Dedifferentiated amniotic fluid mesenchymal stem cell (primary cell): ENCODE measurements around the gene PTPRG.

ENCODE experiments used
- DNase-seq: peaks from one replicate; pipeline ENCODE4 v3.0.0-alpha.2; 2016; ENCODE audit errors: extremely low spot score

The PTPRG gene

GRCh38 chr3:62149539-62149938 is 588.2 kb downstream of the PTPRG start:
- no peak for DNase-seq

- no peak for DNase-seq
These were observed 588.6 kb downstream of the PTPRG start for GRCh38 chr3:62149962-62150361.

- no peak for DNase-seq
These were observed 590.2 kb downstream of the PTPRG start for GRCh38 chr3:62151591-62151990.

- no peak for DNase-seq
These were observed 591.9 kb downstream of the PTPRG start for GRCh38 chr3:62153231-62153630.

GRCh38 chr3:62154457-62155148 is 593.2 kb downstream of the PTPRG start:
- no peak for DNase-seq

- DNase-seq = no peak
These were observed 597.8 kb downstream of the PTPRG start for GRCh38 chr3:62159056-62159708.

- no peak for DNase-seq
These were observed 598.3 kb downstream of the PTPRG start for GRCh38 chr3:62159709-62160092.

- DNase-seq = no peak
These were observed 600.0 kb downstream of the PTPRG start for GRCh38 chr3:62161371-62161770.

GRCh38 chr3:62164196-62164595 is 602.8 kb downstream of the PTPRG start:
- no peak for DNase-seq

- no peak for DNase-seq
These were observed 603.4 kb downstream of the PTPRG start for GRCh38 chr3:62164746-62165145.

GRCh38 chr3:62167566-62168262 is 606.3 kb downstream of the PTPRG start:
- no peak for DNase-seq

- no peak for DNase-seq
These were observed 607.0 kb downstream of the PTPRG start for GRCh38 chr3:62168356-62168755.

- no peak for DNase-seq
These were observed 608.7 kb downstream of the PTPRG start for GRCh38 chr3:62169906-62170660.

GRCh38 chr3:62171789-62172188 is 610.4 kb downstream of the PTPRG start:
- DNase-seq = no peak

GRCh38 chr3:62172199-62172598 is 610.8 kb downstream of the PTPRG start:
- DNase-seq = no peak

GRCh38 chr3:62173939-62174515 is 612.7 kb downstream of the PTPRG start:
- no peak for DNase-seq

GRCh38 chr3:62175161-62175560 is 613.8 kb downstream of the PTPRG start:
- no peak for DNase-seq

GRCh38 chr3:62178032-62178431 is 616.7 kb downstream of the PTPRG start:
- DNase-seq = no peak

- DNase-seq = no peak
These were observed 617.6 kb downstream of the PTPRG start for GRCh38 chr3:62178739-62179600.

- DNase-seq = no peak
These were observed 619.1 kb downstream of the PTPRG start for GRCh38 chr3:62180514-62180913.

- DNase-seq = no peak
These were observed 621.7 kb downstream of the PTPRG start for GRCh38 chr3:62183087-62183486.
